Esophagus muscularis mucosa (tissue), 4 donors: Measurements from ENCODE around the gene FAS. TPM values are rescaled to one million over a fixed set of nuclear protein-coding genes. Genes with fewer than 3 reads are reported as not detected.

Source experiments
- DNase-seq: peaks from one replicate; pipeline ENCODE4 v3.0.0-alpha.2; 2017; ENCODE audit errors: extremely low spot score
- H3K27ac ChIP-seq, 4 donors: fragments of 200-600 bp; sonication (generic); replicated peaks in 1 of 4; 1 replicate in 3 of 4; 2 replicates in 1 of 4; pipeline ENCODE4 v1.5.1; 2016 to 2019; ENCODE audit warnings: mild to moderate bottlenecking in 1 of 4
- H3K27me3 ChIP-seq, 4 donors: fragments of 200-600 bp; sonication (generic); one replicate each; pipeline versions ENCODE4 v1.5.1 to v1.6.0; 2016 to 2019
- H3K36me3 ChIP-seq, 4 donors: fragments of 200-600 bp; sonication (generic); one replicate each; pipeline ENCODE4 v1.5.1; 2016 to 2019
- H3K4me1 ChIP-seq, 4 donors: fragments of 200-600 bp; sonication (generic); one replicate each; pipeline ENCODE4 v1.5.1; 2016 to 2019
- H3K4me3 ChIP-seq, 4 donors: fragments of 200-600 bp; sonication (generic); 1 replicate in 2 of 4; 2 replicates in 2 of 4; pipeline ENCODE4 v1.5.1; 2016 to 2019; ENCODE audit warnings: mild to moderate bottlenecking in 4 of 4, moderate library complexity in 1 of 4
- H3K9me3 ChIP-seq, 4 donors: fragments of 200-600 bp; sonication (generic); 1 replicate in 3 of 4; 2 replicates in 1 of 4; pipeline ENCODE4 v1.5.1; 2016 to 2019
- EP300 ChIP-seq: sonication (generic); formaldehyde crosslinking; IDR thresholded peaks from one replicate; pipeline ENCODE4 v1.6.1; 2017; ENCODE audit warnings: antibody characterized with exemption
- POLR2A ChIP-seq: fragments of 450-650 bp; IDR thresholded peaks from one replicate; pipeline ENCODE4 v1.6.1; 2017; ENCODE audit warnings: antibody characterized with exemption, moderate library complexity, mild to moderate bottlenecking, low read depth
- POLR2AphosphoS5 ChIP-seq, 2 donors: sonication (generic); formaldehyde crosslinking; IDR thresholded peaks; one replicate each; pipeline ENCODE4 v1.6.1; 2017; ENCODE audit warnings: antibody characterized with exemption in 2 of 2
- WGBS: methylation state at CpG from one replicate; pipeline ENCODE4 v1.1.5; 2018; 5-methylcytosine and 5-hydroxymethylcytosine counted together
- intact Hi-C: fragments of 100-400 bp; cut with DNase I; formaldehyde crosslinking; loops from one replicate; pipeline ENCODE4 v1.15.1; 2023
- total RNA-seq, 4 donors: library from RNA; depleted of rRNA; stranded (reverse); fragments of >200 nt; gene quantifications; one replicate each; pipeline versions ENCODE4 v1.1.0 to v1.2.1, GENCODE V29; 2016
- TF ChIP-seq, protein P1 (sequence below), 3 experiments: fragments of 200-600 bp in 2 of 3; fragments of 450-650 bp in 1 of 3; sonication (generic) in 2 of 3; IDR thresholded peaks; one replicate each; pipeline ENCODE4 v1.5.1; 2017 to 2019; ENCODE audit warnings: antibody characterized with exemption in 3 of 3, mild to moderate bottlenecking in 2 of 3, moderate library complexity in 1 of 3

FAS gene
- total RNA-seq, 4 donors from 2014 or later: 16.6 to 27.5 (median 18.7) TPM

DNA sequence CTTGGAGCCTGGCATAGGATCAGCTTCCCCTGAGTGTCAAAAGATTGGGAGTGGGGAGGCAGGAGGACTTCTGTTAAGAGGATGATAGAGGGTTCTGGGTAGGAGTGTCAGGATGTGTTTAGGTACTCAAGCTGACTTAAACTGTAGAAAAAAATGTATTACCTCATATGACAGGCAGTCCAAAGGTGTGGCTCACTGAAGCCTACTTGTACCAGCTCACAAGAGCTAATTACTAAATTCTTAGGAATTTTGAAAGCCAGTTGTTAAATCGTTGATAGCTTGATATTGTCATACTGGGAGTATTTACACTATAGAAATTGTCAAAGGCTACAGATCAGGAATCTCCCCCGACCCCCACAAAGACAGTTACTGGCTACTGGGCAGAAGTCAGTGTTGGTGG is 32.1 kb downstream of the FAS start:
- Histone ChIP-seq H3K4me1 (no peaks in the 10 kb centered on the region), H3K27ac (no peak overlapping the region), H3K36me3 (peaks cover 0 to 31% (median 21%) of the 10 kb centered on the region in 4 donors), H3K9me3 (no peaks in the 10 kb centered on the region), H3K27me3 (no peaks in the 10 kb centered on the region), H3K4me3 (no peak overlapping the region)
- DNase-seq: no peak
- 79% methylated on average over 2 of the region's 2 CpGs for WGBS
- TF ChIP-seq EP300 (no peak), POLR2A (no peak)
- TF ChIP-seq, protein P1, sequence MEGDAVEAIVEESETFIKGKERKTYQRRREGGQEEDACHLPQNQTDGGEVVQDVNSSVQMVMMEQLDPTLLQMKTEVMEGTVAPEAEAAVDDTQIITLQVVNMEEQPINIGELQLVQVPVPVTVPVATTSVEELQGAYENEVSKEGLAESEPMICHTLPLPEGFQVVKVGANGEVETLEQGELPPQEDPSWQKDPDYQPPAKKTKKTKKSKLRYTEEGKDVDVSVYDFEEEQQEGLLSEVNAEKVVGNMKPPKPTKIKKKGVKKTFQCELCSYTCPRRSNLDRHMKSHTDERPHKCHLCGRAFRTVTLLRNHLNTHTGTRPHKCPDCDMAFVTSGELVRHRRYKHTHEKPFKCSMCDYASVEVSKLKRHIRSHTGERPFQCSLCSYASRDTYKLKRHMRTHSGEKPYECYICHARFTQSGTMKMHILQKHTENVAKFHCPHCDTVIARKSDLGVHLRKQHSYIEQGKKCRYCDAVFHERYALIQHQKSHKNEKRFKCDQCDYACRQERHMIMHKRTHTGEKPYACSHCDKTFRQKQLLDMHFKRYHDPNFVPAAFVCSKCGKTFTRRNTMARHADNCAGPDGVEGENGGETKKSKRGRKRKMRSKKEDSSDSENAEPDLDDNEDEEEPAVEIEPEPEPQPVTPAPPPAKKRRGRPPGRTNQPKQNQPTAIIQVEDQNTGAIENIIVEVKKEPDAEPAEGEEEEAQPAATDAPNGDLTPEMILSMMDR (IDR thresholded peaks at IDR 0.05): no peak
- intact Hi-C loops: no loop called here

DNA sequence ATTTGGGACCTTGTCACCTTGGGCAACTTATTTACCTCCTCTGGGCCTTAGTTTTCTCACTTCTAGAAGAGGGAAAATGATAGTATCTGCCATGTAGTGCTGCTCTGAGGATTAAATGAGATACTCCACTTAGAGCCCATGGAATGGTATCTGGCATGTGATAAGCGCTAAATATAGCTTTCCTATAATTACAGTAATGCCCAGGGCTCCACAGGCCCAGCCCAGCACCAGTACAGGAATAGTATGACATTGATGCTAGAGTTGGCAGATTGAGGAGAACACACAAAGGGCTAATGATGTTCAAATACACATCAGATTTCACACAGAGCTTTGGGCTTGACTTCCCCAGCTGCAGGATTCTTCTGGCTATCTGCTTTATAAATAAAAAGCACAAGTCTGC is 34.9 kb downstream of the FAS start:
- no peak for TF ChIP-seq EP300
- TF ChIP-seq POLR2A: no peak
- no peak for TF ChIP-seq POLR2AphosphoS5 (IDR thresholded peaks at IDR 0.05)
- TF ChIP-seq, protein P1 (IDR thresholded peaks at IDR 0.05): no peak

DNA sequence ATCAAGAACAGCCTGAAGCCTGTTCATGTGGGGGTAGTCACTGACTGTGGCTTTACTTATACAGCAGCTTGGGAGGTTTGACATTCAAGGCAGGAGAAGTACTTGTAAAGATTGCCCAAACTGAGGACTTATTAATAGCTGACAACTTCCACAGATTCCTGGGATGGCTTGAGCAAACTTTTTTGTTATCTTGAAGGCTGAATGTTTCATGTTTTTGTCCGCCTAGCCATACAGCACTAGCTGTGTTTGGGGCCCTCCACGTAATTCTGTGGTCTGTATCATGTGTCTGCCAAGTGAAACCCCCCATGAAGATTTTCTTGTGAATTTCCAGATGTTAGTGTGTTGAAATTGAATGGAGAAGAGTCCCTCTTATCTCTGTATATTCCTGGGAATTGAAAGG is 38.6 kb downstream of the FAS start:
- no peaks in the 10 kb centered on the region for H3K36me3 ChIP-seq
- 95% methylated on average over 2 of the region's 2 CpGs for WGBS
- intact Hi-C loops: no loop called here
- no peaks in the 10 kb centered on the region for H3K27me3 ChIP-seq
- H3K27ac ChIP-seq: peak overlapping the region in 1 of 4 donors; percentile 9
- no peak overlapping the region for H3K4me3 ChIP-seq
- TF ChIP-seq EP300: no peak
- TF ChIP-seq, protein P1 (IDR thresholded peaks at IDR 0.05): no peak
- TF ChIP-seq POLR2AphosphoS5 (IDR thresholded peaks at IDR 0.05): no peak
- TF ChIP-seq POLR2A: no peak
- H3K4me1 ChIP-seq: peaks cover 12 to 37% (median 33%) of the 10 kb centered on the region in 4 donors
- no peak for DNase-seq
- H3K9me3 ChIP-seq: no peaks in the 10 kb centered on the region

More for the DNA sequence above, 34.9 kb downstream of the FAS start:
- WGBS: 89% methylated on average over 1 of the region's 1 CpG
- Histone ChIP-seq H3K27ac (no peak overlapping the region), H3K36me3 (peaks cover 0 to 7% (median 4%) of the 10 kb centered on the region in 4 donors), H3K9me3 (no peaks in the 10 kb centered on the region), H3K4me1 (peaks cover 6 to 14% (median 11%) of the 10 kb centered on the region in 4 donors), H3K4me3 (no peak overlapping the region), H3K27me3 (no peaks in the 10 kb centered on the region)
- intact Hi-C loops: no loop called here
- no peak for DNase-seq

DNA sequence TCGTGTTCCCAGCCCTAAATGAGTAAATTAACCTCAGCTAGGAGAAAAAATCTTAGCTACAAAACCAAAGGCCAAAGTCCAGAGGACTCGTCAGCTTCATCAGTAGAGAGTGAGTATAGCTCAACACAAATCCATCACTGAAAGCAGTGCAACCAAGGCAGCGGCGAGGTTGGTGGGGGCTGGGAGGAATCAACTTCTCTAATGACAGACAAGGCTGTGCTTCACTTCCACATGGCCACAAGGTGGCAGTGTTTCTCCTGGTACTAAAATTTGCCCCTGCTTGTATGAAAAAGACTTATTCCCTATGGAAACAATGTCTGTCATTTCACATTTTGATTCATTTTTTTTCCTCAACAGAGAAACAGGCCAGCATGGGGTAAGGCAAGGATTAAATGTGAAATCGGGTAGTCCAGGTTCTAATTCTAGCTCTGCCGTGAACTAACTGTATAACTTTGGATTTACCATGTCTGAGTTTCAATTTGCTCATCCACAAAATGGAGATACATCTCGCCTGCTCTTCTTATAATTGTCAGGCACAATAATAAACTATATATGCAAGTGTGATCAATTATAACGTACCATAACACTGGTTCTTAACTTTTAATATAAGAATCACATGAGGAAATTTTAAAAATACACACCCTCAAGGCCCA is 39.3 kb downstream of the FAS start:
- WGBS: 35% methylated on average over 8 of the region's 8 CpGs
- no peaks in the 10 kb centered on the region for H3K36me3 ChIP-seq
- TF ChIP-seq POLR2AphosphoS5 (IDR thresholded peaks at IDR 0.05) (peak in 1 of 2 donors; percentile 43), POLR2A (no peak)
- TF ChIP-seq, protein P1 (IDR thresholded peaks at IDR 0.05): peak; percentile 89 to 96 (median 93)
- no peaks in the 10 kb centered on the region for H3K27me3 ChIP-seq
- H3K27ac ChIP-seq: no peak overlapping the region
- intact Hi-C loops: loop anchor here (2.0 kb wide), 1 partner anchor 181 kb away; no protein-coding TSS in a partner anchor
- peaks cover 12 to 37% (median 33%) of the 10 kb centered on the region in 4 donors for H3K4me1 ChIP-seq
- no peak overlapping the region for H3K4me3 ChIP-seq
- H3K9me3 ChIP-seq: no peaks in the 10 kb centered on the region
- DNase-seq: no peak
